Sigmoid colon (tissue), 4 donors: ENCODE data around the gene IRGQ.

Experiments
- CTCF ChIP-seq, 4 experiments: fragments of 450-650 bp in 3 of 4; fragments of 200-600 bp in 1 of 4; IDR thresholded peaks; one replicate each; pipeline ENCODE4 v1.5.1; 2016 to 2019; ENCODE audit warnings: antibody characterized with exemption in 4 of 4, mild to moderate bottlenecking in 3 of 4, moderate library complexity in 2 of 4
- EP300 ChIP-seq, 4 donors: sonication (generic); formaldehyde crosslinking; IDR thresholded peaks; one replicate each; pipeline ENCODE4 v1.6.1; 2017; ENCODE audit warnings: antibody characterized with exemption in 4 of 4
- POLR2AphosphoS5 ChIP-seq, 4 donors: sonication (generic); formaldehyde crosslinking; IDR thresholded peaks; one replicate each; pipeline ENCODE4 v1.6.1; 2017; ENCODE audit warnings: antibody characterized with exemption in 4 of 4

GRCh38 chr19:43610493-43610892 is 14.6 kb upstream of the IRGQ start:
- TF ChIP-seq CTCF (IDR thresholded peaks at IDR 0.05) = no peak
- TF ChIP-seq POLR2AphosphoS5 (IDR thresholded peaks at IDR 0.05) = no peak
- no peak for TF ChIP-seq EP300 (IDR thresholded peaks at IDR 0.05)
